Karpas-422 (cell line): ENCODE measurements around the gene CDC42EP2. TPM values are rescaled to one million over a fixed set of nuclear protein-coding genes. Genes with fewer than 3 reads are reported as not detected.

Experiments
- DNase-seq: peaks from one replicate; pipeline ENCODE4 v3.0.0-alpha.2; 2015
- H2AFZ ChIP-seq: fragments of 200-600 bp; sonication (generic); 2 replicates; pipeline ENCODE4 v1.6.1; 2014; ENCODE audit warnings: antibody characterized with exemption, low read length, mixed read lengths
- H3K27ac ChIP-seq: fragments of 200-600 bp; sonication (generic); 2 replicates; pipeline ENCODE4 v1.5.1; 2014; ENCODE audit warnings: mild to moderate bottlenecking, low read length, moderate library complexity
- H3K27me3 ChIP-seq: fragments of 200-600 bp; sonication (generic); 2 replicates; pipeline ENCODE4 v1.6.1; 2014; ENCODE audit warnings: low read length, mixed read lengths
- H3K36me3 ChIP-seq: fragments of 200-600 bp; sonication (generic); 2 replicates; pipeline ENCODE4 v1.6.1; 2014; ENCODE audit warnings: low read length, mixed read lengths; ENCODE audit not compliant: insufficient read depth
- H3K4me1 ChIP-seq: fragments of 200-600 bp; sonication (generic); 2 replicates; pipeline ENCODE4 v1.6.1; 2014; ENCODE audit warnings: mild to moderate bottlenecking, low read length, mixed read lengths
- H3K4me2 ChIP-seq: fragments of 200-600 bp; sonication (generic); 2 replicates; pipeline ENCODE4 v1.6.1; 2014; ENCODE audit warnings: low read length, low read depth, mild to moderate bottlenecking; ENCODE audit not compliant: poor library complexity, severe bottlenecking
- H3K4me3 ChIP-seq: fragments of 200-600 bp; sonication (generic); 2 replicates; pipeline ENCODE4 v1.5.1; 2014; ENCODE audit warnings: mild to moderate bottlenecking, antibody characterized with exemption, low read length, mixed read lengths
- H3K79me2 ChIP-seq: fragments of 200-600 bp; sonication (generic); 2 replicates; pipeline ENCODE4 v1.6.1; 2014; ENCODE audit warnings: mild to moderate bottlenecking, low read length, mixed read lengths
- H3K9ac ChIP-seq: fragments of 200-600 bp; sonication (generic); 2 replicates; pipeline ENCODE4 v1.6.0; 2014; ENCODE audit warnings: low read length
- H3K9me2 ChIP-seq: fragments of 200-600 bp; sonication (generic), shearing (Covaris generic); replicated peaks from 2 replicates; pipeline ENCODE4 v1.6.0; 2014; ENCODE audit warnings: mild to moderate bottlenecking, low read length, moderate library complexity; ENCODE audit not compliant: insufficient read depth
- H3K9me3 ChIP-seq: fragments of 300-700, 200-600 bp; sonication (generic); 2 replicates; pipeline ENCODE4 v1.6.1; 2014; ENCODE audit warnings: low read length, mixed read lengths
- H4K20me1 ChIP-seq: fragments of 200-600 bp; sonication (generic); 2 replicates; pipeline ENCODE4 v1.6.1; 2014; ENCODE audit warnings: mild to moderate bottlenecking, antibody characterized with exemption, low read length, low read depth; ENCODE audit not compliant: insufficient read depth
- total RNA-seq: library from RNA; depleted of rRNA; stranded (reverse); fragments of >200 nt; shearing (Covaris generic); gene quantifications from 2 replicates; pipeline ENCODE4 v1.2.3, GENCODE V29; 2014; ENCODE audit warnings: low replicate concordance

Gene CDC42EP2
- total RNA-seq, 1 experiment from 2014 or later, result 2.6 TPM

GRCh38 chr11:65317025-65317786 lies 2.5 kb downstream of the CDC42EP2 start:
- Histone ChIP-seq H3K4me3 (no peak overlapping the region), H3K36me3 (no peaks in the 10 kb centered on the region), H3K9me3 (no peaks in the 10 kb centered on the region), H3K9ac (no peak overlapping the region), H2AFZ (no peak overlapping the region), H3K4me1 (peaks cover 32% of the 10 kb centered on the region), H3K4me2 (no peak overlapping the region), H3K79me2 (no peaks in the 10 kb centered on the region), H4K20me1 (peaks cover 10% of the 10 kb centered on the region; the same call in 1 of the 2 replicates), H3K27ac (no peak overlapping the region), H3K27me3 (no peaks in the 10 kb centered on the region), H3K9me2 (no peaks in the 10 kb centered on the region)
- peak; percentile 49 for DNase-seq

- H3K9me3 ChIP-seq, result no peaks in the 10 kb centered on the region
- H3K9ac ChIP-seq, result no peak overlapping the region
- H3K79me2 ChIP-seq, result no peaks in the 10 kb centered on the region
- no peak overlapping the region for H2AFZ ChIP-seq
- peaks cover 9% of the 10 kb centered on the region for H3K4me1 ChIP-seq
- no peak overlapping the region for H3K27ac ChIP-seq
- H3K36me3 ChIP-seq, result no peaks in the 10 kb centered on the region
- H3K9me2 ChIP-seq, result no peaks in the 10 kb centered on the region
- H4K20me1 ChIP-seq, result peaks cover 10% of the 10 kb centered on the region; the same call in 1 of the 2 replicates
- H3K27me3 ChIP-seq, result no peaks in the 10 kb centered on the region
- H3K4me2 ChIP-seq, result no peak overlapping the region
- no peak for DNase-seq
- no peak overlapping the region for H3K4me3 ChIP-seq
These were observed 5.9 kb downstream of the CDC42EP2 start for GRCh38 chr11:65320386-65321075.

- Histone ChIP-seq H3K9ac (no peak overlapping the region), H4K20me1 (peaks cover 10% of the 10 kb centered on the region; the same call in 1 of the 2 replicates), H3K4me1 (peaks cover 5% of the 10 kb centered on the region), H3K27me3 (no peaks in the 10 kb centered on the region), H3K79me2 (no peaks in the 10 kb centered on the region), H3K9me3 (no peaks in the 10 kb centered on the region), H3K4me3 (no peak overlapping the region), H3K9me2 (no peaks in the 10 kb centered on the region), H3K4me2 (no peak overlapping the region), H2AFZ (no peak overlapping the region), H3K36me3 (no peaks in the 10 kb centered on the region), H3K27ac (no peak overlapping the region)
- no peak for DNase-seq
These were observed 6.4 kb downstream of the CDC42EP2 start for GRCh38 chr11:65321076-65321475.

- peak; percentile 40 for DNase-seq
- no peaks in the 10 kb centered on the region for H3K9me2 ChIP-seq
- H3K4me2 ChIP-seq, result no peak overlapping the region
- H3K4me1 ChIP-seq, result peaks cover 5% of the 10 kb centered on the region
- no peaks in the 10 kb centered on the region for H3K36me3 ChIP-seq
- H3K79me2 ChIP-seq, result no peaks in the 10 kb centered on the region
- H3K9me3 ChIP-seq, result no peaks in the 10 kb centered on the region
- no peak overlapping the region for H3K9ac ChIP-seq
- no peaks in the 10 kb centered on the region for H3K27me3 ChIP-seq
- no peak overlapping the region for H2AFZ ChIP-seq
- no peak overlapping the region for H3K27ac ChIP-seq
- no peak overlapping the region for H3K4me3 ChIP-seq
- peaks cover 1% of the 10 kb centered on the region; the same call in 1 of the 2 replicates for H4K20me1 ChIP-seq
These were observed 7.3 kb downstream of the CDC42EP2 start for GRCh38 chr11:65321828-65322485.

- H3K9me3 ChIP-seq, result no peaks in the 10 kb centered on the region
- H3K9me2 ChIP-seq, result no peaks in the 10 kb centered on the region
- no peak overlapping the region for H3K4me3 ChIP-seq
- H3K4me2 ChIP-seq, result no peak overlapping the region
- H3K9ac ChIP-seq, result no peak overlapping the region
- no peaks in the 10 kb centered on the region for H3K79me2 ChIP-seq
- H3K4me1 ChIP-seq, result no peaks in the 10 kb centered on the region
- no peak overlapping the region for H2AFZ ChIP-seq
- no peaks in the 10 kb centered on the region for H3K36me3 ChIP-seq
- H3K27ac ChIP-seq, result no peak overlapping the region
- DNase-seq, result peak; percentile 37
- H3K27me3 ChIP-seq, result no peaks in the 10 kb centered on the region
- H4K20me1 ChIP-seq, result no peaks in the 10 kb centered on the region
These were observed 9.1 kb downstream of the CDC42EP2 start for GRCh38 chr11:65323813-65324212.

GRCh38 chr11:65325435-65325834 lies 10.8 kb downstream of the CDC42EP2 start:
- no peak overlapping the region for H3K4me2 ChIP-seq

GRCh38 chr11:65327021-65327420 lies 12.4 kb downstream of the CDC42EP2 start:
- no peaks in the 10 kb centered on the region for H3K79me2 ChIP-seq
- no peaks in the 10 kb centered on the region for H3K27me3 ChIP-seq

More at GRCh38 chr11:65325435-65325834, 10.8 kb downstream of the CDC42EP2 start:
- H2AFZ ChIP-seq, result no peak overlapping the region
- H3K27me3 ChIP-seq, result no peaks in the 10 kb centered on the region
- no peak overlapping the region for H3K9ac ChIP-seq
- no peaks in the 10 kb centered on the region for H3K9me2 ChIP-seq
- no peaks in the 10 kb centered on the region for H3K79me2 ChIP-seq
- no peak overlapping the region for H3K27ac ChIP-seq
- no peaks in the 10 kb centered on the region for H3K36me3 ChIP-seq
- H3K9me3 ChIP-seq, result no peaks in the 10 kb centered on the region
- no peaks in the 10 kb centered on the region for H4K20me1 ChIP-seq
- no peak for DNase-seq
- H3K4me3 ChIP-seq, result no peak overlapping the region
- H3K4me1 ChIP-seq, result peaks cover 16% of the 10 kb centered on the region

GRCh38 chr11:65329478-65329877 lies 14.8 kb downstream of the CDC42EP2 start:
- Histone ChIP-seq H3K4me3 (peak overlapping the region; percentile 57), H4K20me1 (no peaks in the 10 kb centered on the region), H3K9ac (peak overlapping the region; percentile 68), H2AFZ (peak overlapping the region; percentile 85), H3K36me3 (no peaks in the 10 kb centered on the region), H3K79me2 (peaks cover 8% of the 10 kb centered on the region), H3K4me2 (peak overlapping the region; percentile 62), H3K9me2 (no peaks in the 10 kb centered on the region), H3K4me1 (peaks cover 16% of the 10 kb centered on the region), H3K27ac (peak overlapping the region; percentile 86), H3K9me3 (no peaks in the 10 kb centered on the region), H3K27me3 (no peaks in the 10 kb centered on the region)
- DNase-seq, result no peak

More at GRCh38 chr11:65327021-65327420, 12.4 kb downstream of the CDC42EP2 start:
- H3K4me2 ChIP-seq, result no peak overlapping the region
- H3K4me3 ChIP-seq, result no peak overlapping the region
- DNase-seq, result no peak
- no peak overlapping the region for H2AFZ ChIP-seq
- no peaks in the 10 kb centered on the region for H3K9me2 ChIP-seq
- H3K9ac ChIP-seq, result no peak overlapping the region
- no peak overlapping the region for H3K27ac ChIP-seq
- H3K9me3 ChIP-seq, result no peaks in the 10 kb centered on the region
- peaks cover 16% of the 10 kb centered on the region for H3K4me1 ChIP-seq
- no peaks in the 10 kb centered on the region for H4K20me1 ChIP-seq
- H3K36me3 ChIP-seq, result no peaks in the 10 kb centered on the region
